IMR-90 (cell line): ENCODE measurements around the gene PRKAG2.

Experiments used
- BHLHE40 ChIP-seq: fragments of 150-350 bp; IDR thresholded peaks from 2 replicates; pipeline ENCODE4 v1.6.1; 2016; ENCODE audit warnings: mild to moderate bottlenecking, low read depth, low read length
- CEBPB ChIP-seq: IDR thresholded peaks from 2 replicates; pipeline ENCODE4 v1.6.1; 2012; ENCODE audit warnings: low read depth, low read length, improper control_type of control experiment
- MAFK ChIP-seq: IDR thresholded peaks from 2 replicates; pipeline ENCODE4 v1.6.1; 2012; ENCODE audit warnings: low read depth, low read length, improper control_type of control experiment
- MXI1 ChIP-seq: IDR thresholded peaks from 2 replicates; pipeline ENCODE4 v1.6.1; 2012; ENCODE audit warnings: low read depth, mild to moderate bottlenecking, low read length, moderate library complexity, borderline replicate concordance
- POLR2A ChIP-seq: IDR thresholded peaks from 2 replicates; pipeline ENCODE4 v1.6.1; 2012; ENCODE audit warnings: mild to moderate bottlenecking, low read depth, low read length
- RCOR1 ChIP-seq: IDR thresholded peaks from 2 replicates; pipeline ENCODE4 v1.6.1; 2012; ENCODE audit warnings: mild to moderate bottlenecking, low read length, improper control_type of control experiment; ENCODE audit not compliant: insufficient replicate concordance
- SMC3 ChIP-seq: fragments of 150-350 bp; IDR thresholded peaks from 2 replicates; pipeline ENCODE4 v1.6.1; 2016; ENCODE audit warnings: low read depth, mild to moderate bottlenecking, antibody characterized with exemption, low read length, moderate library complexity
- TF ChIP-seq, protein P1 (sequence below): conservative IDR thresholded peaks from 2 replicates; pipeline ENCODE4 v1.5.1; 2012; ENCODE audit warnings: mild to moderate bottlenecking, low read depth, low read length, improper control_type of control experiment

GRCh38 chr7:151802469-151802846 lies 74.5 kb downstream of the PRKAG2 start:
- TF ChIP-seq, protein P1, sequence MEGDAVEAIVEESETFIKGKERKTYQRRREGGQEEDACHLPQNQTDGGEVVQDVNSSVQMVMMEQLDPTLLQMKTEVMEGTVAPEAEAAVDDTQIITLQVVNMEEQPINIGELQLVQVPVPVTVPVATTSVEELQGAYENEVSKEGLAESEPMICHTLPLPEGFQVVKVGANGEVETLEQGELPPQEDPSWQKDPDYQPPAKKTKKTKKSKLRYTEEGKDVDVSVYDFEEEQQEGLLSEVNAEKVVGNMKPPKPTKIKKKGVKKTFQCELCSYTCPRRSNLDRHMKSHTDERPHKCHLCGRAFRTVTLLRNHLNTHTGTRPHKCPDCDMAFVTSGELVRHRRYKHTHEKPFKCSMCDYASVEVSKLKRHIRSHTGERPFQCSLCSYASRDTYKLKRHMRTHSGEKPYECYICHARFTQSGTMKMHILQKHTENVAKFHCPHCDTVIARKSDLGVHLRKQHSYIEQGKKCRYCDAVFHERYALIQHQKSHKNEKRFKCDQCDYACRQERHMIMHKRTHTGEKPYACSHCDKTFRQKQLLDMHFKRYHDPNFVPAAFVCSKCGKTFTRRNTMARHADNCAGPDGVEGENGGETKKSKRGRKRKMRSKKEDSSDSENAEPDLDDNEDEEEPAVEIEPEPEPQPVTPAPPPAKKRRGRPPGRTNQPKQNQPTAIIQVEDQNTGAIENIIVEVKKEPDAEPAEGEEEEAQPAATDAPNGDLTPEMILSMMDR = no peak
- TF ChIP-seq CEBPB (no peak), POLR2A (no peak), SMC3 (no peak), BHLHE40 (no peak), MXI1 (no peak), MAFK (no peak), RCOR1 (no peak)
